Mesothelial cell of epicardium (in vitro differentiated cells): ENCODE results near the gene CCN5. TPM values are rescaled to one million over a fixed set of nuclear protein-coding genes. Genes with fewer than 3 reads are reported as not detected.

Experiments used
- DNase-seq, 2 experiments: peaks; one replicate each; pipeline ENCODE4 v3.0.0; 2021; ENCODE audit warnings: low spot score in 2 of 2; ENCODE audit not compliant: unreplicated experiment in 2 of 2
- H3K27ac Mint-ChIP-seq: 2 replicates; pipeline ENCODE4 v1.8.0; 2021; ENCODE audit warnings: mixed read lengths
- H3K27me3 Mint-ChIP-seq: 2 replicates; pipeline ENCODE4 v1.8.0; 2021; ENCODE audit warnings: low read depth, mixed read lengths
- H3K36me3 Mint-ChIP-seq: 2 replicates; pipeline ENCODE4 v1.8.0; 2021; ENCODE audit warnings: mixed read lengths
- H3K4me1 Mint-ChIP-seq: 2 replicates; pipeline ENCODE4 v1.8.0; 2021; ENCODE audit warnings: mixed read lengths
- H3K4me3 Mint-ChIP-seq: 2 replicates; pipeline ENCODE4 v1.8.0; 2021; ENCODE audit warnings: mild to moderate bottlenecking, moderate library complexity, mixed read lengths
- H3K9me3 Mint-ChIP-seq: 2 replicates; pipeline ENCODE4 v1.8.0; 2021; ENCODE audit warnings: mixed read lengths
- CTCF ChIP-seq: fragments of 200-600 bp; sonication (generic); IDR thresholded peaks from one replicate; pipeline ENCODE4 v1.5.0; 2021; ENCODE audit warnings: antibody characterized with exemption; ENCODE audit not compliant: unreplicated experiment
- total RNA-seq: library from RNA; stranded (reverse); gene quantifications from 3 replicates; pipeline ENCODE4 v1.2.1, GENCODE V29; 2021

CCN5 gene
- total RNA-seq, 1 donor from 2014 or later = not detected

GRCh38 chr20:44769481-44769863 lies 54.3 kb downstream of the CCN5 start:
- H3K36me3 Mint-ChIP-seq = no peaks in the 10 kb centered on the region
- TF ChIP-seq CTCF = no peak
- no peak overlapping the region for H3K27ac Mint-ChIP-seq
- peaks cover 19% of the 10 kb centered on the region for H3K27me3 Mint-ChIP-seq
- no peak for DNase-seq
- no peaks in the 10 kb centered on the region for H3K9me3 Mint-ChIP-seq
- H3K4me3 Mint-ChIP-seq = no peak overlapping the region
- no peaks in the 10 kb centered on the region for H3K4me1 Mint-ChIP-seq

DNA sequence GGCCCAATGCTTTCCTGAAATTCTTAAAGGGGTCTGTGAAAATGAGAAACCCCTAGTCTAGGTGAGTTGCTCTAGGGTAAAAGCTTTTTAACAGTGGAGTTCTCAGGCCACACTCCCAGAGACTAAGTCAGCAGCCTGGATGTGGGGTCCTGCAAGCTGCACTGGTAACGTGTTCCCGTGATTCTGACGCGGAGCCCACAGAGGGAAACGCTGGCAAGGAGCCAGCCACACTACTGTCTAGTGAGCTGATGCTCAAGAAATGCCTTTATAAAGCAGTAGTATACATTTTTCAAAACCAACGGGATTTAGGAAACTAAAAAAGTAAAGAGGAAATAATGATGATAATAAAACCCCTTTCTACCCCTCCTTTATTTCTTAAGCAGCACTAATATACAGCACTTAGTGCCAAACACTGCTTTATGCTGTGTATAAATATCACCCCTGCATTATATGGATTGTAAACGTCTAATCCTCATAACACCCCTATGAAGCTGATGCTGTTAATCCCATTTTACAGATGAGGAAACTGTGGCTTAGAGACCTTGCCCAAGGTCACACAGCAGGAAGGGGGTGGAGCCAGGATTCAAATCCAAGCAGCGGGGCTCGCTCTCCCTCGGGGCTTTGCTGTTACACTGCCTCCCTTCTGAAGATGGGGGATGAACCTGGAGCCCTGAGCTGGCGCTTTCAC lies 55.5 kb downstream of the CCN5 start:
- no peak for DNase-seq
- no peaks in the 10 kb centered on the region for H3K4me1 Mint-ChIP-seq
- H3K27me3 Mint-ChIP-seq = peaks cover 16% of the 10 kb centered on the region
- H3K27ac Mint-ChIP-seq = no peak overlapping the region
- no peaks in the 10 kb centered on the region for H3K9me3 Mint-ChIP-seq
- H3K4me3 Mint-ChIP-seq = no peak overlapping the region
- no peak for TF ChIP-seq CTCF
- no peaks in the 10 kb centered on the region for H3K36me3 Mint-ChIP-seq

- no peak overlapping the region for H3K4me3 Mint-ChIP-seq
- H3K4me1 Mint-ChIP-seq = no peaks in the 10 kb centered on the region
- no peaks in the 10 kb centered on the region for H3K9me3 Mint-ChIP-seq
- H3K27ac Mint-ChIP-seq = no peak overlapping the region
- H3K27me3 Mint-ChIP-seq = peaks cover 17% of the 10 kb centered on the region
- no peak for TF ChIP-seq CTCF
- no peaks in the 10 kb centered on the region for H3K36me3 Mint-ChIP-seq
- no peak for DNase-seq
Measured at GRCh38 chr20:44771172-44771535, 56.0 kb downstream of the CCN5 start.

DNA sequence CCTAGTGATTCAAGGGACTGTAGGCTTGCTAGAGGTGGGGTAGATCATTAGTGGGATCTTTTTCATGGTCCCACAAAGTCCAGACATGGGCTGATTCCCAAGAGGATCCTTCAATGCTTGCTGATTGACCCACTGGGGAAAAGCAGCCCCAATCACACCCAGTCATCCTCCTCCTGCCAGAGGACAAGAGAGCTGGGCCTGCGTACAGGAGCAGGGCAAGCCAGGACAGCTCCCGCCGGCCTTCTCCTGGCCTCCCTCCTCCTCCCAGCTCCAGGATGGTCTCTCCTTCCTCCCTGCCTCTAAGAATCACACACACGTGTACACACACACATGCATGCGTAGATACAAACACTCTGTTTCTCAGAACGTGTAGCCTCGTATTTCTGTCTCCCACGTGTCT lies 57.5 kb downstream of the CCN5 start:
- no peak for TF ChIP-seq CTCF
- peaks cover 16% of the 10 kb centered on the region for H3K27me3 Mint-ChIP-seq
- H3K9me3 Mint-ChIP-seq = no peaks in the 10 kb centered on the region
- H3K4me1 Mint-ChIP-seq = no peaks in the 10 kb centered on the region
- no peak overlapping the region for H3K4me3 Mint-ChIP-seq
- DNase-seq = no peak
- H3K27ac Mint-ChIP-seq = no peak overlapping the region
- no peaks in the 10 kb centered on the region for H3K36me3 Mint-ChIP-seq

DNA sequence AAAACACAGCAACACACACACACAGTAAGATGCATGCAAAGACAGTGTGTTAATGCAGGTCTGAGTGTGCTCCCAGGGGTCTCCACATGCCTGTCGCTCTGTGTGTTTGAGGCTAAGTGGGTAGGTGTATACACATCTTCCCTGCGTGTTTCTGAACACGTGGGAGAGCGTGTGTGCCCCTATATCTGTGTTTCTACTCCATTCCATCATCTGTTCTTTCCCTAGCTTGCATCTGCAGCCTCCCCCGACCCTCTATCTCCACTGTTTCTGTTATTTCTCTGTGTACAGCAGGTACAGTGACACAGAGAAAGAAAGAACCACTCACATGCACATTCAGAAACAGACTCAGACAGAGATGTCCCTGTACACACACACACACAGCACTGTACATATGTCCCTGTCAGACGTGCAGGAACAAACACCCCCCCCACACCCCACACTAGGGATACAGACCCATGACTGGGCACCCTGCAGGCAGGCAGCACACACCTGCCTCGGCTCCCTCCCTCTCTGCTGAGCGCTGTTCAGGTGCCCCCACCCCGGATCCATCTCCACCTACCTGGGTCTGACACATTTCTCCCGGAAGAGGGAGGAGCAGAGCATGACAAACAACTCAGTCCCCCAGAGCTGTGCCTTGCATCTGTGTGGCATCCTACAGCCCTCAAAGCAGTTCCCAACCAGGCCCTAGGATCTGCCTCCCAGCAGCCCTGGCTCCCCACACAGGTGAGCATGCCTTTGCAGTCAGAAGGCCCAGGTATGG lies 58.1 kb downstream of the CCN5 start:
- H3K27me3 Mint-ChIP-seq = peaks cover 16% of the 10 kb centered on the region
- DNase-seq = no peak
- H3K27ac Mint-ChIP-seq = no peak overlapping the region
- no peaks in the 10 kb centered on the region for H3K36me3 Mint-ChIP-seq
- TF ChIP-seq CTCF = no peak
- H3K9me3 Mint-ChIP-seq = no peaks in the 10 kb centered on the region
- H3K4me1 Mint-ChIP-seq = no peaks in the 10 kb centered on the region
- no peak overlapping the region for H3K4me3 Mint-ChIP-seq
